Measurements from ENCODE around the gene LOXL3.

LOXL3 gene

DNA sequence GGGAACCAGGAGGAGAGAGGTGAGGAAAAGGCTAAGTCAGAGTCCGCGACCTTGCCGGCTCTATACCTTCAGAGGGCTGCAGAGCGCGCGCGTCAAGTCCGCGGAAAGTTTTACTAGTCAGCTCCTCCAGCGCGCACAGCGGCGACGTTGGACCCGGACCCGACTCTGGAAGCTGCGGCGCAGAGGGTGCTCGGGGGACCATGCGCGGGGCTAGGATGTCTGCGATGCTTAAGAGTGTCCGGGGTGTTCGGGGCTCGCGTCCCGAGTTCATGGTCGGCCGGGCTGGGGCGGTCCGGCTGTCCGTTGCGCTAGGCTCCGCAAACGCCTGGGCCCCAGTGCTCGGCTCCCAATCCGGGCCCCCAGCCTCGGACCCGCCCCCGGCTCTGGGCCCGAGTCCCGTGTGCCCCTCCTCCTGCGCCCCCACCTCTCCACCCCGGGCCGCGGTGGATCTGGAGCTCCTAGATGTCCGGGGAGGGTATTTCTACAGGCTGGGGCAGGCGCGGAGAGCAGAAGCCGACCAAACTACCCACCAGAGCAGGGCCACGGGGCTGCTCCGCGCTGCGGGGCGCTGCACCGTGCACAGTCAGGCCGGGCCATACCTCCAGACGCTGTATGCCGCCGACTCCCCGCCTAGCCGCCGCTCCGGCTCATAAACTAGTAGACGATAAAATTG, 54.3 kb downstream of the LOXL3 start, which contains the start of gene LBX2:
Gene LBX2 (minus strand): TSS at position 337 of the 673 bp plus-strand sequence. CDS start 66 bp downstream, at position 271.
- Histone ChIP-seq H3K4me3 (ENCODE audit: low read length) (peak within 1 kb of the TSS; percentile 55), H3K9ac (ENCODE audit: low read length) (no peak within 1 kb of the TSS), H3K27ac (ENCODE audit: low read length) (no peak within 1 kb of the TSS), H3K36me3 (ENCODE audit: control insufficient read depth, low read depth, low read length) (no peaks in the 10 kb centered on the region), H3K4me1 (ENCODE audit: control insufficient read depth, low read depth, low read length) (peaks cover 37% of the 10 kb centered on the region), H3K27me3 (ENCODE audit: control insufficient read depth, insufficient read depth, low read length) (peaks cover 96% of the 10 kb centered on the region), H3K9me3 (ENCODE audit: control insufficient read depth, low read depth, low read length) (no peaks in the 10 kb centered on the region)

DNA sequence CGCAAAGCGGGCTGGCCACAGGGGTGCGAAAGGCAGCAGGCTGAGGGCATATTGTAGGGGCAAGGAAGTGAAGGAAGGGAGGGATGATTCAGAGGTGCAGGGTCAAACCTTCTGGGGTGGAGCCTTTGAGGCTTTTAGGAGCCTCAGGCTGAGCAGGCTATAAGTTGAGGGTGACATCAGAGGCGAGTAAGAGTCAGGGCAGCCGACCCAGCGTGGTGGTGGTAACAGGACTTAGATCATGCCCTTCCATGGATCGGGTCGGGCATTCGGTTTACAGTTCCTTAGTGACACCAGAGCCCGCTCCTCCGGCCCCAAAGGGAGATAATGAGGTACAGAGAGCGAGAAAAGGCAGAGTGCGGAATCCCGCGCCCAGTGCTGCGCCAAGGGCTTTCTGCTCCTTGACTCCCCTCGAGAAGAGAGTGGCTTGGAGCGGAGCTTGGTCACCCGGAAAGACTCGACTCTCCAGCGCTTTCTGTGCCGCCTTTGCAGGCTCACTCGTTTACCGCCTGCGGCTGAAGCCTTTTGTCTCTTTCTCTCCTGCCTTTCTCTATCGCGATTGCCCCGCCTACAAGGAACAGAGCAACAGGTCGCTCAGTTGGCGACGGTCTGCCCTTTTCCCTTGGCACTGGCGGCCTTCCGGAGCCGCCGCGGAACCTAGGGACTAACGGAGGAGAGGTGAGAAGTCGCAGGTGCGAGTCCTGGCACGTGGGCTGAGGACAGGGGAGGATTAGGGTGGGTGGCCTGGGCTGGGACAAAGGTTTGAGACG, 55.1 kb downstream of the LOXL3 start:
- H3K27ac ChIP-seq (ENCODE audit: low read length): no peak overlapping the region
- peaks cover 33% of the 10 kb centered on the region for H3K4me1 ChIP-seq (ENCODE audit: control insufficient read depth, low read depth, low read length)
- peaks cover 89% of the 10 kb centered on the region for H3K27me3 ChIP-seq (ENCODE audit: control insufficient read depth, insufficient read depth, low read length)
- peak overlapping the region; percentile 55 for H3K4me3 ChIP-seq (ENCODE audit: low read length)
- H3K9me3 ChIP-seq (ENCODE audit: control insufficient read depth, low read depth, low read length): no peaks in the 10 kb centered on the region
- H3K36me3 ChIP-seq (ENCODE audit: control insufficient read depth, low read depth, low read length): peaks cover 2% of the 10 kb centered on the region
- H3K9ac ChIP-seq (ENCODE audit: low read length): no peak overlapping the region

- Histone ChIP-seq H3K27ac (ENCODE audit: low read length) (no peak overlapping the region), H3K4me3 (ENCODE audit: low read length) (peak overlapping the region; percentile 55), H3K4me1 (ENCODE audit: control insufficient read depth, low read depth, low read length) (peaks cover 33% of the 10 kb centered on the region), H3K9ac (ENCODE audit: low read length) (no peak overlapping the region), H3K27me3 (ENCODE audit: control insufficient read depth, insufficient read depth, low read length) (peaks cover 81% of the 10 kb centered on the region), H3K9me3 (ENCODE audit: control insufficient read depth, low read depth, low read length) (no peaks in the 10 kb centered on the region), H3K36me3 (ENCODE audit: control insufficient read depth, low read depth, low read length) (peaks cover 9% of the 10 kb centered on the region)
Measured at GRCh38 chr2:74497777-74498499, 55.8 kb downstream of the LOXL3 start.

DNA sequence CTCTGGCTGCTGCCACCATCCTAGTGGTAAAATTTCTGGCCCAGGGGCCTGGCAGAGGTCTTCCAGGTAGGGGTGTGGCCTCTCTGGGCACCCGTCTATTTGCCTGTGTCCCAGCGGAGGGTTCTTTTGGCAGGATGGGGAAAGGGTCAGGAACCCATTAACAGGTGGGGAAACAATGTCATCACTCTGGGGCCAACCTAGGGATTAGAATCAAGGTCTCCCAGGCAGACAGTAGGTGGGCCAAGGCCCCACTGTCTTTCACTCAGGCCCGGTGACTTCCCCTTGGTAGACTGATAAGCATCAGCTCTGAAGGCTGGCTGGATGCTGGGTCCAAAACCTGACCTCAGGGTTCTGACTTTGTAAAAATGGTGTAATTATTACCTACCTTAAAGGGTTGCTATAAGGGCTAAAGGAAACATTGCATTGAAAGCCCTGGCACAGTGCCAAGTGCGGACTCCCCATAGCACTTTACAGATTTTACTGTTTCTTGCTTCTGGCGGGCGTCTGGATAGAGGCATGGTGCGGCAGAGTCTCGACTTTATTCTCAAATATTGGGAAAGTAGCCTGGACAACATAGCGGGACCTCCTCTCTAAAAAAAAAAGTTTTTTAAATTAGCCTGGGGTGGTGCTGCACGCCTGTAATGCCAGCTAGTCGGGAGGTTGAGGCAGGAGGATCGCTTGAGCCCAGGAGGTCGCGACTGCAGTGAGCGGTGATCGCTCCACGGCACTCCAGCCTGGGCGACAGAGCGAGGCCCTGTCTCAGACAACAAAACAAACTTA, 56.6 kb downstream of the LOXL3 start:
- Histone ChIP-seq H3K27ac (ENCODE audit: low read length) (no peak overlapping the region), H3K4me1 (ENCODE audit: control insufficient read depth, low read depth, low read length) (peaks cover 31% of the 10 kb centered on the region), H3K9me3 (ENCODE audit: control insufficient read depth, low read depth, low read length) (no peaks in the 10 kb centered on the region), H3K27me3 (ENCODE audit: control insufficient read depth, insufficient read depth, low read length) (peaks cover 74% of the 10 kb centered on the region), H3K9ac (ENCODE audit: low read length) (no peak overlapping the region), H3K4me3 (ENCODE audit: low read length) (peak overlapping the region; percentile 55), H3K36me3 (ENCODE audit: control insufficient read depth, low read depth, low read length) (peaks cover 17% of the 10 kb centered on the region)

- Histone ChIP-seq H3K9me3 (ENCODE audit: control insufficient read depth, low read depth, low read length) (no peaks in the 10 kb centered on the region), H3K27ac (ENCODE audit: low read length) (no peak overlapping the region), H3K27me3 (ENCODE audit: control insufficient read depth, insufficient read depth, low read length) (peaks cover 56% of the 10 kb centered on the region), H3K4me1 (ENCODE audit: control insufficient read depth, low read depth, low read length) (peaks cover 15% of the 10 kb centered on the region), H3K4me3 (ENCODE audit: low read length) (no peak overlapping the region), H3K36me3 (ENCODE audit: control insufficient read depth, low read depth, low read length) (peaks cover 34% of the 10 kb centered on the region), H3K9ac (ENCODE audit: low read length) (no peak overlapping the region)
Measured at GRCh38 chr2:74495440-74495839, 58.3 kb downstream of the LOXL3 start.

- Histone ChIP-seq H3K4me3 (ENCODE audit: low read length) (no peak overlapping the region), H3K9ac (ENCODE audit: low read length) (no peak overlapping the region), H3K27ac (ENCODE audit: low read length) (no peak overlapping the region), H3K4me1 (ENCODE audit: control insufficient read depth, low read depth, low read length) (peaks cover 3% of the 10 kb centered on the region), H3K36me3 (ENCODE audit: control insufficient read depth, low read depth, low read length) (peaks cover 36% of the 10 kb centered on the region), H3K9me3 (ENCODE audit: control insufficient read depth, low read depth, low read length) (no peaks in the 10 kb centered on the region), H3K27me3 (ENCODE audit: control insufficient read depth, insufficient read depth, low read length) (peaks cover 37% of the 10 kb centered on the region)
Measured at GRCh38 chr2:74493546-74493945, 60.2 kb downstream of the LOXL3 start.

GRCh38 chr2:74491648-74492544, 61.8 kb downstream of the LOXL3 start:
- Histone ChIP-seq H3K27me3 (ENCODE audit: control insufficient read depth, insufficient read depth, low read length) (peaks cover 21% of the 10 kb centered on the region), H3K4me3 (ENCODE audit: low read length) (no peak overlapping the region), H3K36me3 (ENCODE audit: control insufficient read depth, low read depth, low read length) (peaks cover 36% of the 10 kb centered on the region), H3K4me1 (ENCODE audit: control insufficient read depth, low read depth, low read length) (no peaks in the 10 kb centered on the region), H3K9ac (ENCODE audit: low read length) (no peak overlapping the region), H3K9me3 (ENCODE audit: control insufficient read depth, low read depth, low read length) (no peaks in the 10 kb centered on the region), H3K27ac (ENCODE audit: low read length) (no peak overlapping the region)

GRCh38 chr2:74489906-74490305, 63.8 kb downstream of the LOXL3 start:
- Histone ChIP-seq H3K4me3 (ENCODE audit: low read length) (no peak overlapping the region), H3K9me3 (ENCODE audit: control insufficient read depth, low read depth, low read length) (no peaks in the 10 kb centered on the region), H3K36me3 (ENCODE audit: control insufficient read depth, low read depth, low read length) (peaks cover 40% of the 10 kb centered on the region), H3K4me1 (ENCODE audit: control insufficient read depth, low read depth, low read length) (no peaks in the 10 kb centered on the region), H3K27me3 (ENCODE audit: control insufficient read depth, insufficient read depth, low read length) (peaks cover under 1% of the 10 kb centered on the region), H3K9ac (ENCODE audit: low read length) (no peak overlapping the region), H3K27ac (ENCODE audit: low read length) (no peak overlapping the region)

DNA sequence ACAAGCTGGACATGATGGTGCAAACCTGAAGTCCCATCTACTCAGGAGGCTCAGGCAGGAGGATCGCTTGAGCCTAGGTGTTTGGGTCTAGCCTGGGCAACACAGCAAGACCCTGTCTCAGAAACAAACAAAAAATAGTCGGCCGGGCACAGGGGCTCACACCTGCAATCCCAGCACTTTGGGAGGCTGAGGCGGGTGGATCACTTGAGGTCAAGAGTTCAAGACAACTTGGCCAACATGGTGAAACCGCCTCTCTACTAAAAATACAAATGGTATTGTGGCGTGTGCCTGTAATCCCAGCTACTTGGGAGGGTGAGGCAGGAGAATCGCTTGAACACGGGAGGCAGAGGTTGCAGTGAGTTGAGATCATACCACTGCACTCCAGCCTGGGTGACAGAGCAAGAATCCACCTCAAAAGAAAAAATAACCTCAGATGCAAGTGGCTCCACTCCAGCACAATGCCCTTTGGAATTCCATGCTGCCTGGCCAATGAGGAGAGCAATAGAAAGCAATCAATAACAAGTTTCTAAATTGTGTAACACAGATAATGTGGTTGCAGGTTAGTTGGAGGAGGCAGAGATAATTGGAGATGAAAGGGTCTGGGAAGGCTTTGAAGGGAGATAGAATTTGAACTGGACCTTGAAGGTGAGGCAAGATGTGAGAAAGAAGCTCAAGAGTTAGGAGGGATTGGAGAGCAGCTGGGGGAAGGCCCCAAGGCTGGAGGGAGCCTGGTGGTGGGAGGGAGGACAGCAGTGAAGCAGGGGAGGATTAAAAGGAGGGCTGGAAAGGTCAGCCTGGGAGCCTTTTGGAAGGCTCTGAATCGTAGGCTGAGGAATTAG, 64.9 kb downstream of the LOXL3 start:
- no peaks in the 10 kb centered on the region for H3K4me1 ChIP-seq (ENCODE audit: control insufficient read depth, low read depth, low read length)
- H3K36me3 ChIP-seq (ENCODE audit: control insufficient read depth, low read depth, low read length): peaks cover 40% of the 10 kb centered on the region
- H3K27me3 ChIP-seq (ENCODE audit: control insufficient read depth, insufficient read depth, low read length): no peaks in the 10 kb centered on the region
- no peak overlapping the region for H3K4me3 ChIP-seq (ENCODE audit: low read length)
- H3K27ac ChIP-seq (ENCODE audit: low read length): no peak overlapping the region
- H3K9ac ChIP-seq (ENCODE audit: low read length): no peak overlapping the region
- no peaks in the 10 kb centered on the region for H3K9me3 ChIP-seq (ENCODE audit: control insufficient read depth, low read depth, low read length)

DNA sequence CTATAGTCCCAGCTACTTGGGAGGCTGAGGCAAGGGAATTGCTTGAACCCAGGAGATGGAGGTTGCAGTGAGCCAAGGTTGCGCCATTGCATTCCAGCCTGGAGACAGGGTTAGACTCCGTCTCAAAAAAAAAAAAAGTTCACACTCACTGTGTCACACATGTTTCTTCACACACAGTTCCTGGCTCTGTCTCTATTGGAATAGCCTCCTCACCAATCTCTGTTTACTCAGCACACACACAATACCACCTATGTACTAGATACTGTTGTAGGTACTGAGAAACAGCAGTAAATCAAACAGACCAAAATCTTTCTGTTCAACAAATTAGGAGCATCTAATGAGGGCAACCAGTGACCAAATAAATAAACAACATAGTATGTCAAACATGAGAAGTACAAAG, 67.6 kb downstream of the LOXL3 start:
- no peak overlapping the region for H3K9ac ChIP-seq (ENCODE audit: low read length)

More for the DNA sequence above, 67.6 kb downstream of the LOXL3 start:
- Histone ChIP-seq H3K9me3 (ENCODE audit: control insufficient read depth, low read depth, low read length) (no peaks in the 10 kb centered on the region), H3K4me1 (ENCODE audit: control insufficient read depth, low read depth, low read length) (peaks cover 3% of the 10 kb centered on the region), H3K4me3 (ENCODE audit: low read length) (no peak overlapping the region), H3K27me3 (ENCODE audit: control insufficient read depth, insufficient read depth, low read length) (no peaks in the 10 kb centered on the region), H3K36me3 (ENCODE audit: control insufficient read depth, low read depth, low read length) (peaks cover 13% of the 10 kb centered on the region), H3K27ac (ENCODE audit: low read length) (no peak overlapping the region)

Data from iPS-18a (cell line).